ENCODE data around the gene LRFN4. TPM values are rescaled to one million over a fixed set of nuclear protein-coding genes. Genes with fewer than 3 reads are reported as not detected.

The LRFN4 gene
- total RNA-seq, 3 donors from 2014 or later (not counting 1 experiment from before 2014, with no cell fraction given), result 1.2 to 3.4 (median 2.0) TPM

DNA sequence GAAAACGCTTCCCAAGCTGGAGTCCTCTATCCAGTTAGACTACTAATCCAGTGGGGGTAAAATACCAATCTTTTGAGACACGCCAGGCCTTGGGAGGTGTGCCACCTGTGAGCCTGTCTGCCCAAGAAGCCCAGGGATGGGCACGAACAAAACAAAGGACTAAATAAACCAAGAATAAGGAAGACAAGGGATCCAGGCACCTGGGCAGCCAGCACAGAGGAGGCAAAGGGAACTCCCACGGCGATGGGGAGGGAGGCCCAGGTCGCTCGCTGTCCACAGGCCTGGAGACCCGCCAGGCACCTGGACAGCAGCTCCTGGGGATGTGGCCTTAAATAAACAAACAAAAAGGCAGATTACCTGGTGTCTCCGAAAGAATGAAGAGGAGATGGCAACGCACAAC lies 31.4 kb downstream of the LRFN4 start:
- no peaks in the 10 kb centered on the region for H3K9me3 Mint-ChIP-seq
- peaks cover 0 to 6% of the 10 kb centered on the region in 2 donors for H3K27me3 Mint-ChIP-seq (ENCODE audit: low read depth in 2 of 2)
- TF ChIP-seq, protein P1, sequence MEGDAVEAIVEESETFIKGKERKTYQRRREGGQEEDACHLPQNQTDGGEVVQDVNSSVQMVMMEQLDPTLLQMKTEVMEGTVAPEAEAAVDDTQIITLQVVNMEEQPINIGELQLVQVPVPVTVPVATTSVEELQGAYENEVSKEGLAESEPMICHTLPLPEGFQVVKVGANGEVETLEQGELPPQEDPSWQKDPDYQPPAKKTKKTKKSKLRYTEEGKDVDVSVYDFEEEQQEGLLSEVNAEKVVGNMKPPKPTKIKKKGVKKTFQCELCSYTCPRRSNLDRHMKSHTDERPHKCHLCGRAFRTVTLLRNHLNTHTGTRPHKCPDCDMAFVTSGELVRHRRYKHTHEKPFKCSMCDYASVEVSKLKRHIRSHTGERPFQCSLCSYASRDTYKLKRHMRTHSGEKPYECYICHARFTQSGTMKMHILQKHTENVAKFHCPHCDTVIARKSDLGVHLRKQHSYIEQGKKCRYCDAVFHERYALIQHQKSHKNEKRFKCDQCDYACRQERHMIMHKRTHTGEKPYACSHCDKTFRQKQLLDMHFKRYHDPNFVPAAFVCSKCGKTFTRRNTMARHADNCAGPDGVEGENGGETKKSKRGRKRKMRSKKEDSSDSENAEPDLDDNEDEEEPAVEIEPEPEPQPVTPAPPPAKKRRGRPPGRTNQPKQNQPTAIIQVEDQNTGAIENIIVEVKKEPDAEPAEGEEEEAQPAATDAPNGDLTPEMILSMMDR (IDR thresholded peaks at IDR 0.05), result no peak
- H3K4me3 ChIP-seq (ENCODE audit: low read length), result no peak overlapping the region
- no peak overlapping the region for H3K27ac Mint-ChIP-seq
- no peak overlapping the region for H3K27ac ChIP-seq (ENCODE audit: low read length)
- no peaks in the 10 kb centered on the region for H3K9me3 ChIP-seq (ENCODE audit: control insufficient read depth, insufficient read depth, low read length)
- no peak overlapping the region for H3K4me3 Mint-ChIP-seq
- no peaks in the 10 kb centered on the region for H3K27me3 ChIP-seq (ENCODE audit: control insufficient read depth, insufficient read depth, low read length)
- no peaks in the 10 kb centered on the region for H3K4me1 ChIP-seq (ENCODE audit: control insufficient read depth, insufficient read depth, low read length)
- no peaks in the 10 kb centered on the region for H3K4me1 Mint-ChIP-seq
- intact Hi-C loops (cut with micrococcal nuclease), result no loop called here
- no peak for ATAC-seq
- no peaks in the 10 kb centered on the region for H3K36me3 ChIP-seq (ENCODE audit: control insufficient read depth, insufficient read depth, low read length)
- no peak for DNase-seq
- 94% methylated on average over 10 of the region's 10 CpGs for WGBS (ENCODE audit: insufficient coverage)
- H3K36me3 Mint-ChIP-seq, result no peaks in the 10 kb centered on the region

DNA sequence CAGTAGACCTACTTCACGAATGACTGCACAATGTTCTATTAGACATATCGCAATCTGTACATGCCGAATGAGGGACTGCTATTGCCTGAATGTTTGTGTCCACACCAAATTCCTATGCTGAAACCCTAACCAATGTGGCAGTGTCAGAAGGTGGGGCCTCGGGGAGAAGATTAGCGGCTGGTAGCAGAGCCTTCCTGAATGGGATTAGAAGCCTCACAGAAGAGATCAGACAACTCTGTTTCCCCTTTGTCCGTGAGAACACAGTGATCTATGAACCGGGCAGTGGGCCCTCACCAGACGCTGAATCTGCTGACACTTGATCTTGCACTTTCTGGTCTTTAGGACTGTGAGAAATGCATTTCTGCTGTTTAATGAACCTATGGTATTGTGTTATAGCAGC lies 33.1 kb downstream of the LRFN4 start:
- H3K4me3 Mint-ChIP-seq, result no peak overlapping the region
- WGBS (ENCODE audit: insufficient coverage), result 86% methylated on average over 8 of the region's 8 CpGs
- ATAC-seq, result no peak

DNA sequence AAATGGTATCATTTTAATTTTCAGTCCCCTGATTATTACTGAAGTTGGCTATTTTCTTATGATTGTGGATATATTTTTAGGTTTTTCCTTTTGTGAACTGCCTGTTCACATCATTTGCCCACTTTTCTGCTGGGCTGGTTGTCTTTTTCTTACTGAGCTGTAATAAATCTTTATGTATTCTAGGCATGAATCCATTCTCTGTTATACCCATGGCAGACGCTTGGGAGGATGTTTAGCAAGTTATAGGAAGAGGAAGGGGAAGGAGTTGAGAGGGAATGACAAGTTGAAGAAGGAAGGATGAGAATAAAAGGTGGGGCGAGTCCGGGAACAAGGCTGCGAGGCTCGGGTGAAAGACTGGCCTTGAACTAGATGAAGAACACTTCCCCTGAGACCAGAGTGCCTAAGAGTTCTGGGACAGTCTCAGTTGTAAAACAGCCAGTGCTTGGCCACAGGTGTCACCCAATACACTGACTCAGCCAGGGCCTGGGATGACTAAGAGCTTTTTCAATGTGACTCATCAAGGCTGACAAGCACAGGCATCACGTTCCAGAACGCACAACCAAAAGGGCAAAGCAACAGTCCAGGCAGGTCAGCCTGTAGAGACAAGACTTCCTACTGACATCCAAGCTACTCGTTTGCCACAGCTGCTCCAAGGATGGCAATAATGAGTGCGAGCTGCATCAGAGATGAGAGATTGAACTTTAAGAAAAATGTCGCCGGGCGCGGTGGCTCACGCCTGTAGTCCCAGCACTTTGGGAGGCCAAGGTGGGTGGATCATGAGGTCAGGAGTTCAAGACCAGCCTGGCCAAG lies 35.2 kb downstream of the LRFN4 start:
- Mint-ChIP-seq H3K36me3 (no peaks in the 10 kb centered on the region), H3K4me1 (no peaks in the 10 kb centered on the region), H3K27ac (no peak overlapping the region), H3K4me3 (no peak overlapping the region), H3K9me3 (no peaks in the 10 kb centered on the region), H3K27me3 (ENCODE audit: low read depth in 2 of 2) (peaks cover 0 to 11% of the 10 kb centered on the region in 2 donors)
- Histone ChIP-seq H3K9me3 (ENCODE audit: control insufficient read depth, insufficient read depth, low read length) (no peaks in the 10 kb centered on the region), H3K27ac (ENCODE audit: low read length) (no peak overlapping the region), H3K36me3 (ENCODE audit: control insufficient read depth, insufficient read depth, low read length) (no peaks in the 10 kb centered on the region), H3K4me1 (ENCODE audit: control insufficient read depth, insufficient read depth, low read length) (no peaks in the 10 kb centered on the region), H3K27me3 (ENCODE audit: control insufficient read depth, insufficient read depth, low read length) (no peaks in the 10 kb centered on the region), H3K4me3 (ENCODE audit: low read length) (no peak overlapping the region)
- intact Hi-C loops (cut with micrococcal nuclease), result no loop called here
- DNase-seq (no peak), ATAC-seq (no peak)
- TF ChIP-seq, protein P1 (IDR thresholded peaks at IDR 0.05), result no peak
- WGBS (ENCODE audit: insufficient coverage), result 64% methylated on average over 14 of the region's 14 CpGs

More for the DNA sequence above, 33.1 kb downstream of the LRFN4 start:
- no peaks in the 10 kb centered on the region for H3K36me3 ChIP-seq (ENCODE audit: control insufficient read depth, insufficient read depth, low read length)
- Mint-ChIP-seq H3K27ac (no peak overlapping the region), H3K9me3 (no peaks in the 10 kb centered on the region), H3K36me3 (no peaks in the 10 kb centered on the region), H3K27me3 (ENCODE audit: low read depth in 2 of 2) (peaks cover 0 to 11% of the 10 kb centered on the region in 2 donors), H3K4me1 (no peaks in the 10 kb centered on the region)
- TF ChIP-seq, protein P1 (IDR thresholded peaks at IDR 0.05), result no peak
- H3K4me3 ChIP-seq (ENCODE audit: low read length), result no peak overlapping the region
- H3K27me3 ChIP-seq (ENCODE audit: control insufficient read depth, insufficient read depth, low read length), result no peaks in the 10 kb centered on the region
- no peak for DNase-seq
- intact Hi-C loops (cut with micrococcal nuclease), result no loop called here
- H3K27ac ChIP-seq (ENCODE audit: low read length), result no peak overlapping the region
- H3K4me1 ChIP-seq (ENCODE audit: control insufficient read depth, insufficient read depth, low read length), result no peaks in the 10 kb centered on the region
- no peaks in the 10 kb centered on the region for H3K9me3 ChIP-seq (ENCODE audit: control insufficient read depth, insufficient read depth, low read length)

Measured in natural killer cell (primary cell).